ENCODE data around the gene PTGR2.
"Not testable (repeated sequence)": the region's sequence is repeated elsewhere in the genome, so short reads cannot be mapped to it uniquely, and the experiment has no call there.

The PTGR2 gene

DNA sequence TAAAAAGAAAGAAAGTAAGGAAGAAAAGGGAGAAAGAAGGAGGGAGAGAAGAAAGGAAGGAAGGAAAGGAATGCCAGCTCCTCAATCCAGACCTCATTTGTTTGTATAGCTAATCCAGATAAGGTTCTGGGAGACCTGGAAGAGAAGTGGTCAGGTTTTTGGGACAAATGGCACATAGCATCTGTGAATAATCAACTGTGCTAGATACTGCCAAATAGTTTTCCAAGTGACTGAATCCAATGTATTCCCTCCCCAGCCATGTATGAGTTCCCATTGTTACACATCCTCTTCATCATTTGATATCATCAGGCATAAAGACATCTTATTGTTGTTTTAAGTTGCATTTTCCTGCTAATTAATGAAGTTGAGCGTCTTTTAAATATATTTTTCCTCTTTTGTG lies 18.6 kb upstream of the PTGR2 start:
- H3K27ac ChIP-seq: no peak overlapping the region
- no peak for TF ChIP-seq CTCF (IDR thresholded peaks at IDR 0.05)
- TF ChIP-seq ZFX (IDR thresholded peaks at IDR 0.05; ENCODE audit: borderline replicate concordance): no peak

DNA sequence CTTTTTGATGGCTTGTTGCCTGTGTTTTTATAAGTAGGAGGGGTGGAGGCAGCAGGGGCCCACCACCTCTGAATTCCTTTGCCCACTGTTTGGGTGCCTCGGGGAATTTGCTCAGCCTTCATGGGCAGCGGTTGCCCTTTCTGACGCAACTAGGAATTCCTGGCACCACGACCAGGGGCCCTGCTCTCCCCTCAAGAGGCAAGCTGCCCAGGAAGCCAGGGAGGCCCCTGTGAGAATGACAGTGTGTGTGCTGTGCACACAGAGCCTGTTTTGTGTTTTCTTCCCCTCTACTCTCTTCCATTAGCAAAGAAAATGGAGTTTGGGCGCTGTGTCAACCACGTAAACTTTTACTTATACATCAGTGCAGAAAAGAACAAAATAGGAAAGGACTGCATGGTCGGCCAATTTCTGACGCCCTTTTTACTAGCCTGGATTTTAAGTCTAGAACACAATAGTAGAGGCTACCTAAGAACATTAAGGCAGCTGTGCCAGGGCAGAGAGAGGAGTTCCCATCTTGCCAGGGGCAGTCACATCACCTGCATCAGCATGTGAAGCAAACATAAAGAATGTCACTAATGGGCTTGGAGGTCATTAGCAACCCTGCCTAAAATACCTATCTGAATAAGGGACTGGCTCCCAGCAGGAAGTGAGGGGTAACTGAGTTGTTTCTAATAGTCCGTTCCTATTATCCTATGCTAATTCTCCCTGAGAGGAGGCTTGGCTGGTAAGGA lies 17.9 kb upstream of the PTGR2 start:
- H3K27ac ChIP-seq: no peak overlapping the region
- TF ChIP-seq CTCF (IDR thresholded peaks at IDR 0.05): no peak
- no peak for TF ChIP-seq ZFX (IDR thresholded peaks at IDR 0.05; ENCODE audit: borderline replicate concordance)

DNA sequence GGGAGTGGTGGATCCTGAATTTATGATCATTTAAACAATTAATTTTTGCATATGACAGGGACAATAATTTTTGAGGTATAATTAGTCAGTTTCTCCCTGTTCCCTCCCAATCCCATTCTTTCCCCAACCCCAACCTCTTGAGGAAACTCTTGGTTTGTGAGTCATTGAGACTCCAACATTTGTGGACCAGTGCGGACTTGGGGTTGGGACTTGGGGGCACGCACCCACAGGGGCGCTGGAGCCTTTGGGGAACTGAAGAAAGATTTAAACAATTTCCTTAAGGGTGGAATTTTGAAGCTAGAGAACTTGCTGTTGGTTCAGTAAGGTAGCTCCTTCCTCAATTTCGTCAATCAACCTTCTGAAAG lies 17.4 kb upstream of the PTGR2 start:
- H3K27ac ChIP-seq: no peak overlapping the region

DNA sequence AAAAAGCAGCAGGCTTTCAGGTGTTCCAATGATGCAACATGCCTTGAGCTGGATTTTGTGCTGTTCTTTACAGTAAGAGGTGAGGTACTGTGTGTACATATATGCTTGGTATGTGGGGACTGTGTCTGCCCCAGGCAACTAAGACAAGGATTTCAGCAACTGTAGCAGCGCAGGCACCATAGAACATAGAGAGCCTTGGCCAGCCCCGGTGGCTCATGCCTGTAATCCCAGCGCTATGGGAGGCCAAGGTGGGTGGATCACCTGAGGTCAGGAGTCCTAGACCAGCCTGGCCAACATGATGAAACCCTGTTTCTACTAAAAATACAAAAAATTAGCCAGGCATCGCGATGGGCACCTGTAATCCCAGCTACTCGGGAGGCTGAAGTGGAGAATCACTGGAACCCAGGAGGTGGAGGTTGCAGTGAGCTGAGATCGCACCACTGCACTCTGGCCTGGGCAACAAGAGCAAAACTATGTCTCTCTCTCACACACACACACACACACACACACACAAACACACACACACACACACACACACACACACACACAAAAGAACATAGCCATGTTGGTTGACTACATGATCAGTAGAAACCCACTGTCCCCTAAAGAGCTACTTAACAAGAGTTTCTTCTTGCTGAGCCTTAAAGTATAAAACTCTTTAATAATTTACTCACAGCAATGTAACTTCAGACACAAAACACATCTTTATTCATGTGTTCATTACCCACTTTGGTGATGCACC lies 13.2 kb upstream of the PTGR2 start:
- not testable (repeated sequence) for H3K27ac ChIP-seq

More for the DNA sequence above, 17.4 kb upstream of the PTGR2 start:
- no peak for TF ChIP-seq CTCF (IDR thresholded peaks at IDR 0.05)
- no peak for TF ChIP-seq ZFX (IDR thresholded peaks at IDR 0.05; ENCODE audit: borderline replicate concordance)

- TF ChIP-seq ZFX (IDR thresholded peaks at IDR 0.05; ENCODE audit: borderline replicate concordance) (no peak), CTCF (IDR thresholded peaks at IDR 0.05) (no peak)
- H3K27ac ChIP-seq: no peak overlapping the region
Measured at GRCh38 chr14:73842201-73842600, 9.4 kb upstream of the PTGR2 start.

GRCh38 chr14:73842851-73843250 lies 8.8 kb upstream of the PTGR2 start:
- no peak overlapping the region for H3K27ac ChIP-seq
- TF ChIP-seq ZFX (IDR thresholded peaks at IDR 0.05; ENCODE audit: borderline replicate concordance): no peak
- TF ChIP-seq CTCF (IDR thresholded peaks at IDR 0.05): no peak

- TF ChIP-seq CTCF (IDR thresholded peaks at IDR 0.05) (no peak), ZFX (IDR thresholded peaks at IDR 0.05; ENCODE audit: borderline replicate concordance) (no peak)
- no peak overlapping the region for H3K27ac ChIP-seq
Measured at GRCh38 chr14:73843296-73843695, 8.3 kb upstream of the PTGR2 start.
